H9 (cell line): Measurements from ENCODE around the gene TMEM161B. TPM values are rescaled to one million over a fixed set of nuclear protein-coding genes. Genes with fewer than 3 reads are reported as not detected.

ENCODE experiments used
- DNase-seq: peaks from one replicate; pipeline ENCODE4 v3.0.0-alpha.2; 2017
- H2AFZ ChIP-seq: one replicate; pipeline ENCODE4 v1.6.1; 2013; ENCODE audit warnings: mild to moderate bottlenecking, low read length, control low read depth, moderate library complexity
- H2AK5ac ChIP-seq: 2 replicates; pipeline ENCODE4 v1.6.1; 2013; ENCODE audit warnings: low read length, control low read depth, mixed read lengths; ENCODE audit not compliant: insufficient read length
- H2BK120ac ChIP-seq: one replicate; pipeline ENCODE4 v1.6.1; 2013; ENCODE audit warnings: low read depth, mild to moderate bottlenecking, low read length, control low read depth, inconsistent platforms; ENCODE audit not compliant: poor library complexity, severe bottlenecking
- H2BK12ac ChIP-seq: 2 replicates; pipeline ENCODE4 v1.6.1; 2013; ENCODE audit warnings: low read length, control low read depth, mixed read lengths, low read depth; ENCODE audit not compliant: insufficient read length
- H2BK15ac ChIP-seq: 2 replicates; pipeline ENCODE4 v1.6.1; 2013; ENCODE audit warnings: low read depth, low read length, control low read depth
- H2BK20ac ChIP-seq: one replicate; pipeline ENCODE4 v1.6.1; 2013; ENCODE audit warnings: low read depth, mild to moderate bottlenecking, low read length, control low read depth, inconsistent platforms; ENCODE audit not compliant: poor library complexity, severe bottlenecking
- H2BK5ac ChIP-seq: 2 replicates; pipeline ENCODE4 v1.6.1; 2013; ENCODE audit warnings: low read length, control low read depth, mixed read lengths; ENCODE audit not compliant: insufficient read length
- H3K14ac ChIP-seq: 2 replicates; pipeline ENCODE4 v1.6.1; 2013; ENCODE audit warnings: low read length, control low read depth; ENCODE audit not compliant: insufficient read depth
- H3K18ac ChIP-seq: 2 replicates; pipeline ENCODE4 v1.6.1; 2013; ENCODE audit warnings: low read depth, mild to moderate bottlenecking, mixed read lengths, low read length, control low read depth; ENCODE audit not compliant: insufficient read length
- H3K23ac ChIP-seq: 2 replicates; pipeline ENCODE4 v1.6.1; 2013; ENCODE audit warnings: low read length, control low read depth, mixed read lengths, low read depth; ENCODE audit not compliant: insufficient read length
- H3K23me2 ChIP-seq: 2 replicates; pipeline ENCODE4 v1.6.1; 2013; ENCODE audit warnings: low read depth, mild to moderate bottlenecking, mixed read lengths, low read length, control low read depth; ENCODE audit not compliant: insufficient read length, poor library complexity, severe bottlenecking
- H3K27ac ChIP-seq: 2 replicates; pipeline ENCODE4 v1.5.1; 2013; ENCODE audit warnings: low read length, control low read depth, mixed read lengths, low read depth; ENCODE audit not compliant: insufficient read length
- H3K27me3 ChIP-seq: 2 replicates; pipeline ENCODE4 v1.6.1; 2013; ENCODE audit warnings: low read length, control low read depth, inconsistent platforms; ENCODE audit not compliant: insufficient read depth
- H3K4ac ChIP-seq: 2 replicates; pipeline ENCODE4 v1.6.1; 2013; ENCODE audit warnings: low read depth, mild to moderate bottlenecking, control low read depth, inconsistent platforms, low read length, moderate library complexity
- H3K4me1 ChIP-seq: 2 replicates; pipeline ENCODE4 v1.6.1; 2013; ENCODE audit warnings: low read length, control low read depth, inconsistent platforms; ENCODE audit not compliant: insufficient read depth
- H3K4me2 ChIP-seq: 2 replicates; pipeline ENCODE4 v1.6.1; 2013; ENCODE audit warnings: low read length, control low read depth, mixed read lengths; ENCODE audit not compliant: insufficient read length, insufficient read depth
- H3K56ac ChIP-seq: 2 replicates; pipeline ENCODE4 v1.6.1; 2013; ENCODE audit warnings: low read depth, mild to moderate bottlenecking, mixed read lengths, low read length, control low read depth; ENCODE audit not compliant: insufficient read length
- H3K79me1 ChIP-seq: 2 replicates; pipeline ENCODE4 v1.6.1; 2013; ENCODE audit warnings: low read depth, mild to moderate bottlenecking, moderate library complexity, low read length, control low read depth, inconsistent platforms; ENCODE audit not compliant: insufficient read depth, poor library complexity, severe bottlenecking
- H3K79me2 ChIP-seq: 2 replicates; pipeline ENCODE4 v1.6.1; 2013; ENCODE audit warnings: low read length, control low read depth, inconsistent platforms; ENCODE audit not compliant: insufficient read depth
- H3K9ac ChIP-seq: 2 replicates; pipeline ENCODE4 v1.6.1; 2013; ENCODE audit warnings: low read length, control low read depth, mixed read lengths; ENCODE audit not compliant: insufficient read length; ENCODE audit errors: extremely low read depth
- H3K9me3 ChIP-seq: one replicate; pipeline ENCODE4 v1.6.1; 2013; ENCODE audit warnings: low read depth, low read length, inconsistent platforms; ENCODE audit not compliant: control insufficient read depth
- H3T11ph ChIP-seq: one replicate; pipeline ENCODE4 v1.6.1; 2013; ENCODE audit warnings: mild to moderate bottlenecking, low read length, control low read depth, inconsistent platforms
- H4K20me1 ChIP-seq: one replicate; pipeline ENCODE4 v1.6.1; 2013; ENCODE audit not compliant: control insufficient read depth, insufficient read length, insufficient read depth
- H4K5ac ChIP-seq: 2 replicates; pipeline ENCODE4 v1.6.1; 2013; ENCODE audit warnings: low read depth, mild to moderate bottlenecking, mixed read lengths, low read length, control low read depth; ENCODE audit not compliant: insufficient read length
- H4K8ac ChIP-seq: replicated peaks from 2 replicates; pipeline ENCODE4 v1.6.1; 2013; ENCODE audit warnings: low read length, control low read depth, mixed read lengths, low read depth; ENCODE audit not compliant: insufficient read length
- H4K91ac ChIP-seq: 2 replicates; pipeline ENCODE4 v1.6.1; 2013; ENCODE audit warnings: low read depth, mild to moderate bottlenecking, moderate library complexity, mixed read lengths, low read length, control low read depth; ENCODE audit not compliant: insufficient read length
- H3K27ac Mint-ChIP-seq, 3 experiments: 2 replicates in 2 of 3; 3 replicates in 1 of 3; pipeline ENCODE4 v1.8.0; 2020 to 2021; ENCODE audit warnings: mixed read lengths in 3 of 3, mild to moderate bottlenecking in 1 of 3, moderate library complexity in 1 of 3
- H3K27me3 Mint-ChIP-seq: 2 replicates; pipeline ENCODE4 v1.8.0; 2021; ENCODE audit warnings: low read depth, mild to moderate bottlenecking, moderate library complexity, mixed read lengths
- H3K36me3 Mint-ChIP-seq, 3 experiments: 2 replicates in 2 of 3; 3 replicates in 1 of 3; pipeline ENCODE4 v1.8.0; 2020 to 2021; ENCODE audit warnings: low read depth in 3 of 3, mixed read lengths in 3 of 3; ENCODE audit not compliant: insufficient read depth in 1 of 3
- H3K4me1 Mint-ChIP-seq, 2 experiments: 2 replicates each; pipeline ENCODE4 v1.8.0; 2020; ENCODE audit warnings: mixed read lengths in 2 of 2
- H3K4me3 Mint-ChIP-seq, 2 experiments: 2 replicates in 1 of 2; 3 replicates in 1 of 2; pipeline ENCODE4 v1.8.0; 2020 to 2021; ENCODE audit warnings: mild to moderate bottlenecking in 2 of 2, mixed read lengths in 2 of 2, moderate library complexity in 1 of 2
- H3K9me3 Mint-ChIP-seq, 2 experiments: 2 replicates in 1 of 2; 3 replicates in 1 of 2; pipeline ENCODE4 v1.8.0; 2020; ENCODE audit warnings: mild to moderate bottlenecking in 2 of 2, mixed read lengths in 2 of 2, moderate library complexity in 1 of 2
- CTCF ChIP-seq: fragments of 200-600 bp; sonication (generic); conservative IDR thresholded peaks from 3 replicates; pipeline ENCODE4 v1.8.0; 2021; ENCODE audit warnings: antibody characterized with exemption, mild to moderate bottlenecking
- total RNA-seq: library from RNA; stranded (reverse); gene quantifications from 2 replicates; pipeline ENCODE4 v1.2.1, GENCODE V29; 2021

Gene TMEM161B
- total RNA-seq, 1 experiment from 2014 or later: 17.9 TPM

DNA sequence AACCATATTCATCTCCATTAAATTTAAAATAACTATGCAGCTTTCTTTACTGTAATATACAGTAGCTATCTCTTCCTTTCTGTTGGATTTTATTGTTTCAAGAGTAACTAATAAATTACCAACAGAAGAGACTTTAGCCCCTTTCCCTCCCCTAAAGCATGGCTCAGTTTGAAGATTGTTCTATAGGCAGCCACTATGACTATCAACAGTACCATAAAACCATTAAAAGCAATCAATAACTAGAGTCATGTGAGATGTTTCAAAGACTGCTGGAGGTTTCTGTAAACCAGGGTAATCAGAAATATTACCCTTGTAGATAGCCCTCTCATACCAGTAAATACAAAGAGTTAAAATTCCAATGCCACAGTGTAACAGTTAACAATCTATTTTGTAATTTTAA, 73.0 kb downstream of the TMEM161B start:
- H4K91ac ChIP-seq: no peak overlapping the region
- Mint-ChIP-seq H3K36me3 (peaks cover 9 to 16% (median 15%) of the 10 kb centered on the region in 3 experiments), H3K4me1 (peaks cover 3 to 6% of the 10 kb centered on the region in 2 experiments; a peak in 2 of 4 replicates), H3K27ac (no peak overlapping the region), H3K27me3 (no peaks in the 10 kb centered on the region), H3K4me3 (no peak overlapping the region), H3K9me3 (no peaks in the 10 kb centered on the region)
- no peak overlapping the region for H3K18ac ChIP-seq
- H4K20me1 ChIP-seq: no peaks in the 10 kb centered on the region
- H3T11ph ChIP-seq: no peak overlapping the region
- H3K9me3 ChIP-seq: no peaks in the 10 kb centered on the region
- H3K9ac ChIP-seq: no peak overlapping the region
- no peaks in the 10 kb centered on the region for H3K79me2 ChIP-seq
- H3K56ac ChIP-seq: no peak overlapping the region
- no peaks in the 10 kb centered on the region for H3K79me1 ChIP-seq
- H2BK5ac ChIP-seq: no peak overlapping the region
- no peak overlapping the region for H4K5ac ChIP-seq
- no peak overlapping the region for H3K14ac ChIP-seq
- H3K27ac ChIP-seq: no peak overlapping the region
- H3K4ac ChIP-seq: no peak overlapping the region
- no peak for DNase-seq
- no peaks in the 10 kb centered on the region for H3K23me2 ChIP-seq
- H3K27me3 ChIP-seq: no peaks in the 10 kb centered on the region
- TF ChIP-seq CTCF: no peak
- H2BK120ac ChIP-seq: no peak overlapping the region
- H2BK12ac ChIP-seq: no peak overlapping the region
- H3K23ac ChIP-seq: no peak overlapping the region
- H3K4me2 ChIP-seq: no peak overlapping the region
- no peak overlapping the region for H2BK20ac ChIP-seq
- H2AK5ac ChIP-seq: no peak overlapping the region
- H2AFZ ChIP-seq: no peak overlapping the region
- no peak overlapping the region for H4K8ac ChIP-seq
- no peak overlapping the region for H2BK15ac ChIP-seq
- no peaks in the 10 kb centered on the region for H3K4me1 ChIP-seq
